Head of caudate nucleus (tissue), 42 donors: ENCODE measurements around the gene TIMM13.
"Not testable (repeated sequence)": the region's sequence is repeated elsewhere in the genome, so short reads cannot be mapped to it uniquely, and the experiment has no call there.

Experiments used
- DNase-seq, 42 donors: peaks; one replicate each; pipeline versions ENCODE4 v3.0.0 to v3.0.0-alpha.2; 2020 to 2021; ENCODE audit warnings: mixed read lengths in 7 of 42
- intact Hi-C: fragments of 100-400 bp; cut with DNase I; formaldehyde crosslinking; loops from one replicate; pipeline ENCODE4 v1.15.0; 2022

TIMM13 gene

DNA sequence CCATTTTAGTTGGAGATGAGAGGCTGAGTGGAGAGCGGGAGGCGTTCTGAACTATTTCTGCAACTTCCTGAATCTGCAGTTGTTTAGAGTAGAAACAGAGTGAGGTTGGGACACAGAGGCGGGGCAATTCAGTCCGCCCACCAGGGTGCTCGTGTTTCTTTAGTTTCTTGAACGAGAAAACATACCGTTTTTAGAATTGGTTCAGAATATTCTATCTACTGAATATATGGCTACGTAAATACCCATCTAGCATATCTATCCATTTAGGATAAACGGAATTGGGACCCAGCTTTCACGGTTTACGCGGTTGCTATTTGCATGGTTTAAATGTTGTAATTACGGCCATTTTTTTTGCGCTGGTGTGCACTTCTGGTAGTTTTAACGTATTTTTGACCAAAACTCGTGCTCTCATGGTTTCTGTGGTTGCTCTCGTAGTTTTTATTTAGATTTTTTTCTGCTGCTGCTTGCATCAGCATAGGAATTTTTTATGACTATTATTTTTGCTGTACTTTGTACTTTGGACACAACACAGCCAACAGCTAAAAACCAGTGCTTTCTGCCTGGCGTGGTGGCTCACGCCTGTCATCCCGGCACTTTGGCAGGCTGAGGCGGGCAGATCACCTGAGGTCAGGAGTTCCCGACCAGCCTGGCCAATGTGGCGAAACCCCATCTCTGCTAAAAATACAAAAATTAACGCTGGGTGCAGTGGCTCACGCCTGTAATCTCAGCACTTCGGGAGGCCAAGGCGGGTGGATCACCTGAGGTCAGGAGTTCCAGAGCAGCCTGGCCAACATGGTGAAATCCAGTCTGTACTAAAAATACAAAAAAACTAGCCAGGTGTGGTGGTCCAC is 32.7 kb downstream of the TIMM13 start:
- peak in 31 of 42 donors; percentile 15 to 72 (median 38) for DNase-seq
- intact Hi-C loops: no loop called here

DNA sequence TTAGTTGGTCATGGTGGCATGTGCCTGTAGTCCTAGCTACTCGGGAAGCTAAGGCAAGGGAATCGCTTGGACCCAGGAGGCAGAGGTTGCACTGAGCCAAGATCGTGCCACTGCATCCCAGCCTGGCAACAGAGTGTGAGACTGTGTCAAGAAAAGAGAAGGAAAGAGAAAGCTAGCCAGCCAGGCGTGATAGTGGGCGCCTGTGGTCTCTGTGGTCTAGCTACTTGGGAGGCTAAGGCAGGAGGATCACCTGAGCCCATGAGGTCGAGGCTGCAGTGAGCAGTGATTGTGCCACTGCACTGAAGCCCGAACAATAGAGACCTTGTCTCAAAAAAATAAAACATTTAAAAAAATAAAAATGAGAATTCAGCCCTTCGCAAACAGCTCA is 33.3 kb downstream of the TIMM13 start:
- intact Hi-C loops: no loop called here
- DNase-seq: no peak

DNA sequence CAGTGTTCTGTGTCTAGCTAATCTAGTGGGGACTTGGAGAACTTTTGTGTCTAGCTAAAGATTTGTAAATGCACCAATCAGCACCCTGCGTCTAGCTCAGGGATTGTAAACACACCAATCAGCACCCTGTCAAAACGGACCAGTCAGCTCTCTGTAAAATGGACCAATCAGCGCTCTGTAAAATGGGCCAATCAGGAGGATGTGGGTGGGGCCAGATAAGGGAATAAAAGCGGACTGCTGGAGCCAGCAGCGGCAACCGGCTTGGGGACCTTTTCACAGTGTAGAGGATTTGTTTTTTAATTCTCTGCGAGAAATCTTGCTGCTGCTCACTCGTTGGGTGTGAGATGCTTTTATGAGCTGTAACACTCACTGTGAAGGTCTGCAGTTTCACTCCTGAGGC is 34.5 kb downstream of the TIMM13 start:
- DNase-seq, intact Hi-C loops: not testable (repeated sequence)

DNA sequence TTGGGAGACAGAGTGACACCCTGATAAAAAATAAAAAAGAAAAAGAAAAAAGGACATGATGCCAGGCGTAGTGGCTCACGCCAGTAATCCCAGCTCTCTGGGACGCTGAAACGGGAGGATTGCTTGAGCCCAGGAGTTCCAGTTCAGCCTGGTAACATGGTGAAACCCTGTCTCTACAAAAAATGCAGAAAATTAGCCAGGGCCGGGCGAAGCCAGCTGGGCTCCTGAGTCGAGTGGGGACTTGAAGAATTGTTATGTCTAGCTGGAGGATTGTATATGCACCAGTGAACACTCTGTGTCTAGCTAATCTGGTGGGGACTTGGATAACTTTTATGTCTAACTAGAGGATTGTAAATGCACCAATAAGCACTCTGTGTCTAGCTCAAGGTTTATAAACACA is 35.0 kb downstream of the TIMM13 start:
- intact Hi-C loops: no loop called here
- DNase-seq: no peak

DNA sequence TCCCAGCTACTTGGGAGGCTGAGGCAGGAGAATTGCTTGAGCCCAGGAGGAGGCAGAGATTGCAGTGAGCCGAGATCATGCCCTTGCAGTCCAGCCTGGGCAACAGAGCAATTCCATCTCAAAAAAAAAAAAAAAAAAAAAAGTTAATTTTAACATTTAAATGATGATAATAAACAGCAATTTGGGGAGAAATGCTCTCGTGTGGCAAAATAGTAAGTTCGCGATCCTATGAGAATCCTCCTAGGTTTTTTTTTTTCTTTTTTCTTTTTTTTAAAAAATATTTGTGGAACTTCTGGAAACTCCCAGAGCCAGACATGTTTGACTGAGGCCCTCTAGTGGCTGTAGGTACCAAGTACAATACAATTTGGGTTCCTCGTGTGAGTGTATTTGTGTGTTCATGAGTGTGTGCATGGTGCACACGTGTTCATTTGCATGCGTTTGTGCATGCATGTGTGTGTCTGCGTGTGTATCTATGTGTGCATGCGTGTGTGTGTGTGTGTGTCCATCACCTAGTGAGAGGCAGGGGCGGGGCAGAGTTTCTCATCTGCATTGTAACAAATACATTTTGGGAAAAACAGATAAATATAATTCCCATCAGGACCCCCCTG is 36.2 kb downstream of the TIMM13 start:
- intact Hi-C loops: loop anchor here (2.0 kb wide), 1 partner anchor 116 kb away; no protein-coding TSS in a partner anchor
- DNase-seq: peak in 34 of 42 donors; percentile 22 to 83 (median 50)

DNA sequence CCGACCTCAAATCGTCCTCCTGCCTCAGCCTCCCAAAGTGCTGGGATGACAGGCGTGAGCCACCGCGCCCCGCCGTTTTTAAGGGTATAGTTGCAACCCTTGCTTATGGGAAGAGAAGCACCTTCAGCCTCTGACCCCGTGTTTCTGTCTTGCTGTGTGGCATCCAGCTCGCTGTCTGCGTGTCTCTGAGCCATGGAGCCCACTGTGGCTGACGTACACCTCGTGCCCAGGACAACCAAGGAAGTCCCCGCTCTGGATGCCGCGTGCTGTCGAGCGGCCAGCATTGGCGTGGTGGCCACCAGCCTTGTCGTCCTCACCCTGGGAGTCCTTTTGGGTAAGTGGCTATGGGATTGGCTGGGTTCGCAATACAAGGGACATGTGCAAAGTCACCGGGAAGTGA is 37.8 kb downstream of the TIMM13 start:
- no peak for DNase-seq
- intact Hi-C loops: loop anchor here (10.0 kb wide), 1 partner anchor 225 kb away; the partner anchor contains the start of gene DOT1L

DNA sequence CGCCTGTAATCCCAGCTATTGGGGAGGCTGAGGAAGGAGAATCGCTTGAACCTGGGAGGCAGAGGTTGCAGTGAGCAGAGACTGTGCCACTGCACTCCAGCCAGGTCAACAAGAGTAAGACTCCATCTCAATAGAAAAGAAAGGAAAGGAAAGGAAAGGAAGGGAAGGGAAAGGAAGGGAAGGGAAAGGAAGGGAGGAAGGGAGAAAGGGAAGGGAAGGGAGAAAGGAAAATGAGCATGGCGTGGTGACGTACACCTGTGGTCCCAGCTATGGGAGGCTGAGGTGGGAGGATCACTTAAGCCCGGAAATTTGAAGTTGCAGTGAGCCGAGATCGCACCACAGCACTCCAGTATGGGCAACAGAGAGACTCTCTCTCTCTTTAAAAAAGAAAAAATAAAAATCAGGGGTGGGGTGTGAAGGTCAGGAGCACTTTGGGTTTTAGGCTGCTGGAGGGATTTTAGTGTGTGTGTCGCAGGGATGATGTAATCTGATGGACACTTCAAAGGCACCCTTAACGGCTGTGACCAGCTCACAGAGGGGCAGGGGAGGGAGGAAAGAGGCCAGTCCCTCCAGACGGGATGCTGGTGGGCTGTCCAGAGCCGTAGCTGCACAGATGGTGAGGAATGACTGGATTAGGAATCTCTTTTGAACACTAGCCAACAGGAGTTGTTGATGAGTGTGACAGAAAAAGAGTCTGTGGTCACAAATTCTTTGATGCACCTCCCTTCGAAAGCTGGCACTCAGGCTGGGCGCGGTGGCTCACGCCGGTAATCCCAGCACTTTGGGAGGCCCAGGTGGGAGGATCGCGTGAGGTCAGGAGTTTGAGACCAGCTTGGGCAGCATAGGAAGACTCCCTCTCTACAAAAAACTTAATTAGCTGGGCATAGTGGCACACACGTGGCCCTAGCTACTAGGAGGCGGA is 39.8 kb downstream of the TIMM13 start:
- intact Hi-C loops: loop anchor here (10.0 kb wide), 1 partner anchor 223 kb away; the partner anchor contains the start of gene DOT1L
- no peak for DNase-seq

DNA sequence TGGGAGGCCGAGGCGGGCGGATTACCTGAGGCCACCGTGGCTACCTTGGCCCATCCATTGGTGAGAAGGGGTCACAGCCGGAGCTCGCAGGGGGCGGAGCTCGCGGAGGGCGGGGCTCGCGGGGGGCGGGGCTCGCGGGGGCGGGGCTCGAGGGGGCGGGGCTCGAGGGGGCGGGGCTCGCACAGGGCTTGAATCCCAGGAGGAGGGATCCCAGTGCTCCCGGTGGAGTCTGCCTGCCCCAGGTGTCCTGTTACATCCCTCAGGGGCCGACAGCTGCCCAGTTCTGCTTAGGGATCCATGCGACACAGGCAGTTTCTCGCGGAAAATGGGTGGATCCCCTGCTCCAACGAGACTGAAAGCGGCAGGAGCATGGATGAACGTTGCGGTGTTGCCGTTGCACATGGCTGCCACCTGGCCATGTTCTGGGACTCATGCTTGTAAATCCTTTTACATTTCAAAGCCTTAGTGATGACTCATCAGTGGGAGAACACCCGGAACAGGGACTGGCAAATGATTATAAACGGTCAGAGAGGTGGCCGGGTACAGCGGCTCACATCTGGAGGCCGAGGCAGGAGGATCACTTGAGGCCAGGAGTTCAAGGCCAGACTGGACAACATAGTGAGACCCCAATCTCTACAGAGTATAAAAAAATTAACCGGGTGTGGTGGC is 42.2 kb downstream of the TIMM13 start:
- intact Hi-C loops: loop anchor here (10.0 kb wide), 1 partner anchor 220 kb away; the partner anchor contains the start of gene DOT1L
- peak in 31 of 42 donors; percentile 10 to 68 (median 32) for DNase-seq

DNA sequence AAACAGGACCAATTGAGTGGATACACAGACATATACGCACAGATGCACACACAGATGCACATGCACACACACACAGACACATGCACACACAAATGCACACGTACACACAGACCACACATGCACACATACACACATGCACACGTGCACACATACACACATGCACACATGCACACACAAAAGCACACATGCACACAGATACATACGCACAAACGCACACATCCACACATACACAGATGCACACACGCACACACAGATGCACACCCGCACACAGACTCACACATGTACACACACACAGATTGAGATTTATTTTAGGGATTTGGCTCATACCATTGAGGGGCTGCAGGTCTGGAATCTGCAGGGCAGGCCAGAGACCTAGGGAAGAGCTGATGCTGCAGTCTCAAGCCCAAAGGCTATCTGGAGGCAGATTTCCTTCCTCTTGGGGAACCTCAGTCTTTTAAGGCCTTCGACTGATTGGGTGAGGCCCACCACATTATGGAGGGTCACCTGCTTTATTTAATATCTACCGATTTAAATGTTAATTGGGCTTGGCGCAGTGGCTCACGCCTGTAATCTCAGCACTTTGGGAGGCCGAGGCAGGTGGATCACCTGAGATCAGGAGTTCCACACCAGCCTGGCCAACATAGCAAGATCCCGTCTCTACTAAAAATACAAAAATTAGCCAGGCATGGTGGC is 44.7 kb downstream of the TIMM13 start:
- intact Hi-C loops: loop anchor here (5.0 to 10.0 kb wide), 2 partner anchors 50 to 218 kb away; partner anchors contain the start of gene DOT1L
- DNase-seq: no peak

DNA sequence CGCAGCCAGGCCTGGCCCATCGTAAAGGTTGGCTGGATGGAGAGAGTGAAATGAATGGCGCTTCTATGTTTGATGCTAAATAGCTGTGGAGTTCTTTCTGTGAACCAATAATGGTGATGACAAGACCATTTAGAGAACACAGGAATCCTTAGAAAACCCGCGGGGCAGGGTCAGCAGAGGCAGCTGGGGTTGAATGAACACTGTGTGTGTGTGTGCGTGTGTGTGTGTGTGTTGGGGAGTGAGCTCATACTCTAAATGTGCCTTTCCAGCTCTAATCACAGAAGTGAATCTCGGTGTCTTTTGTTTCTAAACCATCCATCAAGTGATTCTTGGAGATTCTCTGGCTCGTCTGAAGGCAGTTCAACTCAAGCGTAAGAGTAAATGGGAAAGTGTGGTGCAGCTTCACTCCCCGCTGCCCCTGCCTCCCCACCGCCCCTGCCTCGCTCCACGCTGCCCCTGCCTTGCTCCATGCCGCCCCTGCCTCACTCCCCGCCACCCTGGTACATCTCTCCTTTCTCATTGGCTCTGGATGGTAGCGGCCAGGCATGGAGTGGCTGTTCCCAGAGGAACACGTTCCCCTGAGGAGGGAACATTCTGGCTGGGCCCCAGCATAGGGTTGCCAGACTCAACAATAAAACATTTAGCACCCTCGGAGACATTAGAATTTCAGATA is 46.1 kb downstream of the TIMM13 start:
- DNase-seq: peak; percentile 32 to 95 (median 86)
- intact Hi-C loops: loop anchor here (5.0 to 10.0 kb wide), 2 partner anchors 49 to 216 kb away; partner anchors contain the start of gene DOT1L

DNA sequence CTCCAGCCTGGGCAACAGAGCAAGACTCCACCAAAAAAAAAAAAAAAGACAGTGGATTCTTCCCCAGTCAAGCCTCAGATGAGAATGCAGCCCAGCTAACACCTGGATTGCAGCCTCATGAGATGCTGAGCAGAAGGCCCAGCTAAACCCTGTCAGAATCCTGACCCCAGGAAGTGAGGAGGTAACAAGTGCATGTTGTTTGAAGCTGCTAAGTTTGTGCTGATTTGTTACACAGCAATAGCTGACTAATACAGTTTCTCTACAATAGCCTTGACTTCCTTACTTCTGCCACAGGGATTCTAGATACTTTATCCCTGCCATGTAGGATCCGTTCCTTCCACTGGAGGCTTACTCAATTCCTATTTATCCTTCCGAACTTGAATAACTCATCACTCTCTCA is 46.8 kb downstream of the TIMM13 start:
- DNase-seq: no peak
- intact Hi-C loops: loop anchor here (5.0 to 10.0 kb wide), 2 partner anchors 48 to 216 kb away; partner anchors contain the start of gene DOT1L

DNA sequence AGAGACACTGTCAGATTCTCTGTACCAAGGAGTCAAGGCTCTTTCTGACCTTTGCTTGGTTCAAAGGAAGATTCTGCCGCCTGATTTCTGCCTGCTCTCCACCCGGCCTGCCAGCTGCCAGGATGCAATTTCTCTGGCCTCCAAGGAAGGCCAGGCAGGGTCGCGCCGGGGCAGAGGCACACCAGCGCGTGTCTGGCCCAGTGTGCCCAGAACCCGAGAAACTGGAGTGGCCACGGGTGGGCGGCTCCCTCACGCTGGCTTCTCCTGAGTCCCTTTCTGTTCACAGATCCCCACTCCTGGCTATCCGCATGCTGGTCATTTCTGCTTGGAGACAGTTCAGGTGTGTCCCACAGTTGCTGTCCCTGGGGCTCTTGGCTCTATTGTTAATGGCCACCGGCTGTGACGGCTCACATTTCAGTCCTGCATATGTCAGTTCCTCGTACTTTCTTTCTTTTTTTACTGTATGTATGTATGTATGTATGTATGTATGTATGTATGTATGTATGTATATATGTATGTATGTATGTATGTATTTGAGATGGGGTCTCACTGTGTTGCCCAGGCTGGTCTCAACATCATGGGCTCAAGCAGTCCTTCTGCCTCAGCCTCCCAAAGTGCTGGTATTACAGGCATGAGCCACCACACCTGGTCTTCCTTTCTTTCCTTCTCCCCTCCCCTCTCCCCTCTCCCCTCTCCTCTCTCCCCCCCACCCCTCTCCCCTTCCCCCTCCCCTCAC is 50.4 kb downstream of the TIMM13 start:
- no peak for DNase-seq
- intact Hi-C loops: no loop called here
